ENCODE measurements around the gene OR1K1.

The OR1K1 gene, protein sequence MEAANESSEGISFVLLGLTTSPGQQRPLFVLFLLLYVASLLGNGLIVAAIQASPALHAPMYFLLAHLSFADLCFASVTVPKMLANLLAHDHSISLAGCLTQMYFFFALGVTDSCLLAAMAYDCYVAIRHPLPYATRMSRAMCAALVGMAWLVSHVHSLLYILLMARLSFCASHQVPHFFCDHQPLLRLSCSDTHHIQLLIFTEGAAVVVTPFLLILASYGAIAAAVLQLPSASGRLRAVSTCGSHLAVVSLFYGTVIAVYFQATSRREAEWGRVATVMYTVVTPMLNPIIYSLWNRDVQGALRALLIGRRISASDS

DNA sequence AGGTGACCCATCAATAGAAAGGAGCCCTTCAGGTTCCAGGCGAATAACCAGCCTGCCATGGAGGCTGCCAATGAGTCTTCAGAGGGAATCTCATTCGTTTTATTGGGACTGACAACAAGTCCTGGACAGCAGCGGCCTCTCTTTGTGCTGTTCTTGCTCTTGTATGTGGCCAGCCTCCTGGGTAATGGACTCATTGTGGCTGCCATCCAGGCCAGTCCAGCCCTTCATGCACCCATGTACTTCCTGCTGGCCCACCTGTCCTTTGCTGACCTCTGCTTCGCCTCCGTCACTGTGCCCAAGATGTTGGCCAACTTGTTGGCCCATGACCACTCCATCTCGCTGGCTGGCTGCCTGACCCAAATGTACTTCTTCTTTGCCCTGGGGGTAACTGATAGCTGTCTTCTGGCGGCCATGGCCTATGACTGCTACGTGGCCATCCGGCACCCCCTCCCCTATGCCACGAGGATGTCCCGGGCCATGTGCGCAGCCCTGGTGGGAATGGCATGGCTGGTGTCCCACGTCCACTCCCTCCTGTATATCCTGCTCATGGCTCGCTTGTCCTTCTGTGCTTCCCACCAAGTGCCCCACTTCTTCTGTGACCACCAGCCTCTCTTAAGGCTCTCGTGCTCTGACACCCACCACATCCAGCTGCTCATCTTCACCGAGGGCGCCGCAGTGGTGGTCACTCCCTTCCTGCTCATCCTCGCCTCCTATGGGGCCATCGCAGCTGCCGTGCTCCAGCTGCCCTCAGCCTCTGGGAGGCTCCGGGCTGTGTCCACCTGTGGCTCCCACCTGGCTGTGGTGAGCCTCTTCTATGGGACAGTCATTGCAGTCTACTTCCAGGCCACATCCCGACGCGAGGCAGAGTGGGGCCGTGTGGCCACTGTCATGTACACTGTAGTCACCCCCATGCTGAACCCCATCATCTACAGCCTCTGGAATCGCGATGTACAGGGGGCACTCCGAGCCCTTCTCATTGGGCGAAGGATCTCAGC lies at the start of gene OR1K1:
TSS of gene OR1K1 (plus strand) at position 58 of the 995 bp plus-strand sequence. CDS start at position 58, 0 bp downstream.
- Mint-ChIP-seq H3K9me3 (no peaks in the 10 kb centered on the region), H3K27ac (ENCODE audit: low read depth) (no peak within 1 kb of the TSS), H3K4me1 (no peaks in the 10 kb centered on the region), H3K4me3 (no peak within 1 kb of the TSS), H3K36me3 (ENCODE audit: insufficient read depth) (peaks cover 3% of the 10 kb centered on the region), H3K27me3 (no peaks in the 10 kb centered on the region)
- ATAC-seq (replicated peaks; ENCODE audit: extremely low read depth, poor library complexity, severe bottlenecking) = no peak
- no peak for DNase-seq (ENCODE audit: low spot score in 2 of 2)

DNA sequence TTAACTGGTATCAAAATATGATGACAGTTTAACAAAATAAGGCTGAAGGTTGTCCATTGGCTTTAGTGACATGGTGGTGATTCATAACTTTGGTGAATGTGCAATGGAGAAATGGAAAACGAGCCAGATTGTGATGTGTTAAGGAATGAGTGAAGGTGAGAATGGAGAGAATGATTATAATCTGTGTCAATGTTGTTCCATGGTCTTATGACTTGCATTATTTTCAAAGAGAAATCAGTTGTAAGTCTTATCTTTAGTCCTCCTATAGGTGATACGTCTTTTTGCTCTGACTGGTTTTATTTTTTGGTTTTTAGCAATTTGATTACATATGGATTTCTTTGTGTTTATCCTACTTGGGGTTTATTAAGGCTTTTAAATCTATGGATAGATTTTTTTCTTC lies 45.1 kb upstream of the OR1K1 start:
- Mint-ChIP-seq H3K4me1 (no peaks in the 10 kb centered on the region), H3K9me3 (peaks cover 16% of the 10 kb centered on the region), H3K36me3 (ENCODE audit: insufficient read depth) (no peaks in the 10 kb centered on the region), H3K27me3 (peaks cover 21% of the 10 kb centered on the region), H3K4me3 (no peak overlapping the region), H3K27ac (ENCODE audit: low read depth) (no peak overlapping the region)
- DNase-seq (ENCODE audit: low spot score in 2 of 2) (no peak), ATAC-seq (replicated peaks; ENCODE audit: extremely low read depth, poor library complexity, severe bottlenecking) (no peak)

DNA sequence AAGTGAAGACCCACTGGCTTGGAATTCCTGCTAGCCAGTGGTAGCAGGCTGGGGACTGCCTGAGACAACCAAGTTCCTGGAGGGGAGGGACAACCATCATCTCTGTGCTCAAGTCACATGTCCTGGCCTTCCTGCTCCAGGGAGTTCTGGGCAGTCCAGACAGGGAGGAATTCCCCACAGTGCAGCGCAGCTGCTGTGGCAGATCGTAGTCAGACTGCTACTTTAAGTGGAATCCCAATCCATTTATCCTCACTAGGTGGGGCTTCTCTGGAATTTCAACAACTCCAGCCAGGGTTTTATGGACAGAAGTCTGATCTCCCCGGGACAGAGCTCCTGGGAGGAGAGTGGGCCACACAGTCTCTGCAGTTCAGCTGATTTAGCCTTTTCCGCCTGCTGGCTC lies 32.1 kb upstream of the OR1K1 start:
- Mint-ChIP-seq H3K36me3 (ENCODE audit: insufficient read depth) (no peaks in the 10 kb centered on the region), H3K9me3 (peaks cover 18% of the 10 kb centered on the region), H3K27me3 (peaks cover 24% of the 10 kb centered on the region), H3K4me3 (no peak overlapping the region), H3K4me1 (no peaks in the 10 kb centered on the region), H3K27ac (ENCODE audit: low read depth) (no peak overlapping the region)
- DNase-seq (ENCODE audit: low spot score in 2 of 2) (no peak), ATAC-seq (replicated peaks; ENCODE audit: extremely low read depth, poor library complexity, severe bottlenecking) (no peak)

DNA sequence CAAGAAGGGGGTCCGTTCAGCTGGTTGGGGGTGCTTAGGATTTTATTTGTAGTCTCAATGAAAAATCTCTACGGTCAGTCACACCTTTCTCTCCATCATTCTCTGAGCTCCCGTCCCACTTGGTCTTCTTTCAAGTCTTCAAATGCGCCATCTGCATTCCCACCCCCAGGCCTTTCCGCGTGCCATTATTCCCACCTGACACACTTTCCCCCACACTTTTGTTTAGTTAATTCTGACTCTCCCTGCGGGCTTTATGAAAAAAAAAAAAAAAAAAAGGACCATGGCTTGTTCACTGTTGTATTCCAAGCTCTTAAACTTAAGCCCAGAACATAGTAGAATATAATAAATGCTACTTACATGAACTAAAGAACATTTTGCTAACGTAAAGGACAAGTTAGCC lies 22.9 kb upstream of the OR1K1 start:
- H3K27ac Mint-ChIP-seq (ENCODE audit: low read depth) = no peak overlapping the region
- no peak for DNase-seq (ENCODE audit: low spot score in 2 of 2)
- no peaks in the 10 kb centered on the region for H3K4me1 Mint-ChIP-seq
- H3K9me3 Mint-ChIP-seq = no peaks in the 10 kb centered on the region
- H3K36me3 Mint-ChIP-seq (ENCODE audit: insufficient read depth) = no peaks in the 10 kb centered on the region
- no peaks in the 10 kb centered on the region for H3K27me3 Mint-ChIP-seq
- ATAC-seq (replicated peaks; ENCODE audit: extremely low read depth, poor library complexity, severe bottlenecking) = no peak
- H3K4me3 Mint-ChIP-seq = no peak overlapping the region

DNA sequence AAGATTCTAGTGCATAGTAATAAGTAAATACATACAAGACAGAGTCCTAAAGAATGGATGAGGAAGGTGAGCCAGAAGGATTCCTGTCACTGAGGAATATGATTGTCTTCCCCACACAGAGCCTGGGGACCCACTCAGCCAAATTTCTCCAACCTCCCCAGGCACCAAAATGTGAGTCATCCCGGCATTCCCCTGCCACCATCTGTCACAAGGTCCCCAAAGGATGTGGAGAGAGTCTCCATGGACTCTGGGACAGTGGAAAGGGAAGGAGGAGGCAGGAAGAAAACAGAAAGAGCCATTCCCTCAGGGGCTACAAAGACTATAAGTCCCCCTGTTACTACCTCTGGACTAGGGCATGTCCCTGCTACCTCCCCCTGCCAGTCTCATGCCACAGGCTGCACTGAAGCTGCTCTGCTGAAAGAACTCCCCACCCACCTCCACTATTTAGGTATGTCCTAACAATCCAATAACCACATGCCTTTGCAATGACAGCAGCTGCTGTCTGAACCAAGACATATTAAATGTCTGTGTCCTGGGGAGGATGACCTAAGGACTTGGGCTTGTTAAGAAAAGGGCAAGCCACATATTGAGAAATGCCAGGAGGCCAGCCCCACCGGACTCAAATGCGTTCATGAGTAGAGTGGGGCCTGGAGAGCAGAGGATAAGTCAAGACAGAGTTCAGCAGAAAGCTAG lies 21.8 kb upstream of the OR1K1 start:
- Mint-ChIP-seq H3K27ac (ENCODE audit: low read depth) (no peak overlapping the region), H3K36me3 (ENCODE audit: insufficient read depth) (no peaks in the 10 kb centered on the region), H3K27me3 (no peaks in the 10 kb centered on the region), H3K4me3 (no peak overlapping the region), H3K9me3 (no peaks in the 10 kb centered on the region), H3K4me1 (no peaks in the 10 kb centered on the region)
- no peak for ATAC-seq (replicated peaks; ENCODE audit: extremely low read depth, poor library complexity, severe bottlenecking)
- no peak for DNase-seq (ENCODE audit: low spot score in 2 of 2)

DNA sequence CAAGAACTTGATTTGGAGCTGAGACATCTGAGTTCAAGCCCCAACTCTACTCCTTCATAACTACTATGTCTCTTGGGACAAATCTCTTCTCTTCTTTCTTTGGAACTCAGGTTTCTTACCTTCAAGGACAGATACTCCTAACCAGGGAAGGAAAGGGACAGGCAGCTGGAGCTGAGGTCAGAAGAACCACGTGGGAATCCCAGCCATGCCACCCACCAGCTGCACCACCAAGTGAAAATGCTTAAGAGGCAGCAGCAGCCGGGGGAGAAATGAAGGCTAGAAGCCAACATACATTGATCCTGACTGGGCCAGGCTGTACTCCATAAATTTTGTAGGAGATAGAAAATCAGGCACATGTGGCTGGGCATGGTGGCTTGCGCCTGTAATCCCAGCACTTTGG lies 20.7 kb upstream of the OR1K1 start:
- no peaks in the 10 kb centered on the region for H3K4me1 Mint-ChIP-seq
- no peaks in the 10 kb centered on the region for H3K9me3 Mint-ChIP-seq
- no peaks in the 10 kb centered on the region for H3K27me3 Mint-ChIP-seq
- H3K36me3 Mint-ChIP-seq (ENCODE audit: insufficient read depth) = no peaks in the 10 kb centered on the region
- no peak for DNase-seq (ENCODE audit: low spot score in 2 of 2)
- no peak overlapping the region for H3K27ac Mint-ChIP-seq (ENCODE audit: low read depth)
- no peak overlapping the region for H3K4me3 Mint-ChIP-seq
- ATAC-seq (replicated peaks; ENCODE audit: extremely low read depth, poor library complexity, severe bottlenecking) = no peak

DNA sequence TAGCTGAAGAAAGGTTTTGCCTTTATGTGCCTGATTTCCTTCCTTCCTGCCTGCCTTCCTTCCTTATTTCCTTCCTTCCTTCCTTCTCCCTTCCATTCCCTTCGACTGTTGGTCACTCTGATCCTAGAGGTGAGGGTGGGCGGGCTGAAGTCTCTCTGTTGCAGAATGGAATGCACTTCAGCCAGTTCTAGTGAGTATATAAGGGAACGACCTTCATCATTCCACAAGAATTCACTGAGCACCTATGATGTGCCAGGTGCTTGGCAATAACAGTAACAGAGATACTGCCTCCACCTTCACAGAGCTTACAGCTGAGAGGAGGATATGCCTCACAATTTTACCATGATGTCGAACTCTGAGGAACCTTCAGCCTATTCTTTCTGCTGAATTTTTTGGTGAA lies 19.9 kb upstream of the OR1K1 start:
- Mint-ChIP-seq H3K9me3 (no peaks in the 10 kb centered on the region), H3K27me3 (no peaks in the 10 kb centered on the region), H3K27ac (ENCODE audit: low read depth) (no peak overlapping the region), H3K36me3 (ENCODE audit: insufficient read depth) (no peaks in the 10 kb centered on the region), H3K4me3 (no peak overlapping the region), H3K4me1 (no peaks in the 10 kb centered on the region)
- DNase-seq (ENCODE audit: low spot score in 2 of 2) (no peak), ATAC-seq (replicated peaks; ENCODE audit: extremely low read depth, poor library complexity, severe bottlenecking) (no peak)

DNA sequence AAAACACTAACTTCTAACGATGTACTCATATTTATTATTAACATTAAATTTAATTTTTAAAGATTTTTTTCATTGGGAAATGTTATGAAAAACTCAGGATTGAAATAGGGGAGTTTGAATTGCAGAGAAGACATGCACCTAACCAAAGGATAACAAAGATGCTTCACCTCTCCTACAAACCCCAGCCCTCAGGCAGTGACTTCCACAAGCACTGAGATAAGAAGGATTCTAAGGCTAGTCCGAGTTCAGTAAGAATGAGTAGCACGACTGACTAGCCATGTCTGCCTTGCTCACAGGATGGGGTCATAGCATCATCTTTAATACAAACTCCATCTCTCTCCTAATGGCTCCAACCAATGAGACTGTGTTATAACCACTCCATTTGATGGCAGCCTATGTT lies 18.3 kb upstream of the OR1K1 start:
- Mint-ChIP-seq H3K27ac (ENCODE audit: low read depth) (no peak overlapping the region), H3K9me3 (no peaks in the 10 kb centered on the region), H3K4me1 (no peaks in the 10 kb centered on the region), H3K27me3 (no peaks in the 10 kb centered on the region), H3K4me3 (no peak overlapping the region), H3K36me3 (ENCODE audit: insufficient read depth) (no peaks in the 10 kb centered on the region)
- no peak for ATAC-seq (replicated peaks; ENCODE audit: extremely low read depth, poor library complexity, severe bottlenecking)
- DNase-seq (ENCODE audit: low spot score in 2 of 2) = no peak

DNA sequence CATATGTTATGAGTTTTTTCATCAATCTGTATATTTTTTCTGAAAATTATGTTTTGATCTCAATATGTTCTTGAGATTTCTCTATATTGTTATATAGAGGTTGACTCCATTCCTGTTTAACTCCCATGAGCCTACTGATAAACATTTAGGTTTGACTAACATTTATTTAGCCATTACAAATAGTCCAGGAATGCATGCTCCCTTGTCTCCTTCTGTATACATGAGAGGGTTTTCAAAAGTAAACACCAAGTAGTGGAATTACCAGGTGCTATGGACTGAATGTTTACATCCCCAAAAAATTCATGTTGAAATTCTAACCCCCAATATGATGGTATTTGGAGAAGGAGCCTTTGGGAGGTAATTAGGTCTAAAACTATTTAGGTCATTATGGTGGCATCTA lies 14.7 kb upstream of the OR1K1 start:
- Mint-ChIP-seq H3K4me3 (no peak overlapping the region), H3K27ac (ENCODE audit: low read depth) (no peak overlapping the region), H3K9me3 (no peaks in the 10 kb centered on the region), H3K4me1 (no peaks in the 10 kb centered on the region), H3K27me3 (no peaks in the 10 kb centered on the region), H3K36me3 (ENCODE audit: insufficient read depth) (no peaks in the 10 kb centered on the region)
- ATAC-seq (replicated peaks; ENCODE audit: extremely low read depth, poor library complexity, severe bottlenecking) (no peak), DNase-seq (ENCODE audit: low spot score in 2 of 2) (no peak)

DNA sequence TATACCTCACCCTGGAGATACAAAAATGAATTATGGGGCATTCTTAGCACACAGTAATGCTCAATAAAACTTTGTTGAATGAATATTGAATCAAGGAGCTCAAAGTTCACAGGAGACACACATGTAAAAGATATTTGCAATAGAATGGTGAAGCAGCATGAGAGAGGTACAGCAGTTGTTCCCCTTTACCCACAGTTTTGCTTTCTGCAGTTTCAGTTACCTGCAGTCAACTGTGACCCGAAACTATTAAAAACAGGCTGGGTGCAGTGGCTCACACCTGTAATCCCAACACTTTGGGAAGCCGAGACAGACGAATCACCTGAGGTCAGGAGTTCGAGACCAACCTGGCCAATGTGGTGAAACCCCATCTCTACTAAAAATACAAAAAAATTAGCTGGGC lies 13.6 kb upstream of the OR1K1 start:
- H3K36me3 Mint-ChIP-seq (ENCODE audit: insufficient read depth) = no peaks in the 10 kb centered on the region
- DNase-seq (ENCODE audit: low spot score in 2 of 2) = no peak
- H3K27me3 Mint-ChIP-seq = no peaks in the 10 kb centered on the region

DNA sequence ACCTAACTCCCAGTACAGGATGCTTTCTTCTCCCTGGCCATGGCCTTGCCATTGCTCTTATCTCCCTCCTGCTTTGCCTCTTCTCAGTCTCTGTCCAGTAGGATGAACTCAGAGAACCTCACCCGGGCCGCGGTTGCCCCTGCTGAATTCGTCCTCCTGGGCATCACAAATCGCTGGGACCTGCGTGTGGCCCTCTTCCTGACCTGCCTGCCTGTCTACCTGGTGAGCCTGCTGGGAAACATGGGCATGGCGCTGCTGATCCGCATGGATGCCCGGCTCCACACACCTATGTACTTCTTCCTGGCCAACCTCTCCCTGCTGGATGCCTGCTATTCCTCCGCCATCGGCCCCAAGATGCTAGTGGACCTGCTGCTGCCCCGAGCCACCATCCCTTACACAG lies 11.1 kb upstream of the OR1K1 start, which contains the start of gene OR5C1:
TSS of gene OR5C1 (plus strand) at position 103 of the 400 bp plus-strand sequence. CDS start at position 103, 0 bp downstream.
- Mint-ChIP-seq H3K9me3 (no peaks in the 10 kb centered on the region), H3K4me1 (no peaks in the 10 kb centered on the region), H3K4me3 (no peak within 1 kb of the TSS), H3K27me3 (no peaks in the 10 kb centered on the region), H3K27ac (ENCODE audit: low read depth) (no peak within 1 kb of the TSS), H3K36me3 (ENCODE audit: insufficient read depth) (no peaks in the 10 kb centered on the region)
- ATAC-seq (replicated peaks; ENCODE audit: extremely low read depth, poor library complexity, severe bottlenecking) = no peak
- no peak for DNase-seq (ENCODE audit: low spot score in 2 of 2)

More for the DNA sequence above, 13.6 kb upstream of the OR1K1 start:
- H3K27ac Mint-ChIP-seq (ENCODE audit: low read depth) = no peak overlapping the region
- H3K9me3 Mint-ChIP-seq = no peaks in the 10 kb centered on the region
- H3K4me3 Mint-ChIP-seq = no peak overlapping the region
- no peak for ATAC-seq (replicated peaks; ENCODE audit: extremely low read depth, poor library complexity, severe bottlenecking)
- no peaks in the 10 kb centered on the region for H3K4me1 Mint-ChIP-seq

DNA sequence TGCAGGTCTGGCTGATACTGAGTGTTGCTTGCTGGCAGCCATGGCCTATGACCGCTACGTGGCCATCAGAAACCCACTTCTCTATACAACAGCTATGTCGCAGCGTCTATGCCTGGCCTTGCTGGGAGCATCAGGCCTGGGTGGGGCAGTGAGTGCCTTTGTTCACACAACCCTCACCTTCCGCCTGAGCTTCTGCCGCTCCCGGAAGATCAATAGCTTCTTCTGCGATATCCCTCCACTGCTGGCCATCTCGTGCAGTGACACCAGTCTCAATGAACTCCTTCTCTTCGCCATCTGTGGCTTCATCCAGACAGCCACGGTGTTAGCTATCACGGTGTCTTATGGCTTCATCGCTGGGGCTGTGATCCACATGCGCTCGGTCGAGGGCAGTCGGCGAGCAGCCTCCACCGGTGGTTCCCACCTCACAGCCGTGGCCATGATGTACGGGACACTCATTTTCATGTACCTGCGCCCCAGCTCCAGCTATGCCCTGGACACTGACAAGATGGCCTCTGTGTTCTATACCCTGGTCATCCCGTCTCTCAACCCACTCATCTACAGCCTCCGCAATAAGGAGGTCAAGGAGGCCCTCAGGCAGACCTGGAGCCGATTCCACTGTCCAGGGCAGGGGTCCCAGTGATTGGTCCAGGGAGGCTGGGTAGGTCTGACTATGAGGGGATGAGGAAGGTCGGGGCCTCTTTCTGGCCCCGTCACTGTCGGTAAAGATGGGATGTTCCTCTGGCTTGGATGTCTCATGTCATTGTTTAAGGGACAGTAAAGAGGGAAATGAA lies 10.5 kb upstream of the OR1K1 start:
- no peak for ATAC-seq (replicated peaks; ENCODE audit: extremely low read depth, poor library complexity, severe bottlenecking)
- Mint-ChIP-seq H3K4me1 (no peaks in the 10 kb centered on the region), H3K36me3 (ENCODE audit: insufficient read depth) (no peaks in the 10 kb centered on the region), H3K9me3 (no peaks in the 10 kb centered on the region), H3K27me3 (no peaks in the 10 kb centered on the region), H3K4me3 (no peak overlapping the region), H3K27ac (ENCODE audit: low read depth) (no peak overlapping the region)
- no peak for DNase-seq (ENCODE audit: low spot score in 2 of 2)
